Measurements from ENCODE around the gene PTPRK. TPM values are rescaled to one million over a fixed set of nuclear protein-coding genes. Genes with fewer than 3 reads are reported as not detected.

PTPRK gene
- total RNA-seq, 4 donors from 2014 or later, result 34.6 to 56.5 (median 47.0) TPM

DNA sequence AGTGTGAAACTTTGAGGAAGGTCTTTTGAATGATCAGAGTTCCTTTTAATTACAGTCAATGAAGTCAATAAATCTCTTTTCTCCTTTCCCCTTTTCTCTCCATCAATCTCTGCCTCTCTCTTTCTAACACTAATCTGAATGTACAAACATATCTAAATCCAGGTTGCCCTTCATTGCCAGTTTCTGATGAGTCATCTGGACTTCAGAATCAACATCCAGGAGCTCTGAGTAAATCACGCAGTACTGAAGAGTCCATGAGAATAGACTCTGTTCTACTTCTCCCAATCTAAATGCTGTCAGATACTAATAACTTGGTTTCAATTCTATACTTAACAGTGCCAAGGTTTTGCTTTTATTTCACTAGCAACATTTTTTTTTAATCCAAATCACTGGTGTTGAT is 380.9 kb downstream of the PTPRK start:
- Histone ChIP-seq H3K9me3 (no peaks in the 10 kb centered on the region), H3K36me3 (no peaks in the 10 kb centered on the region), H3K27me3 (no peaks in the 10 kb centered on the region), H3K27ac (no peak overlapping the region), H3K4me3 (replicated peaks in 1 of 3) (no peak overlapping the region), H3K4me1 (no peaks in the 10 kb centered on the region)
- intact Hi-C loops (cut with DNase I), result no loop called here
- TF ChIP-seq, protein P1, sequence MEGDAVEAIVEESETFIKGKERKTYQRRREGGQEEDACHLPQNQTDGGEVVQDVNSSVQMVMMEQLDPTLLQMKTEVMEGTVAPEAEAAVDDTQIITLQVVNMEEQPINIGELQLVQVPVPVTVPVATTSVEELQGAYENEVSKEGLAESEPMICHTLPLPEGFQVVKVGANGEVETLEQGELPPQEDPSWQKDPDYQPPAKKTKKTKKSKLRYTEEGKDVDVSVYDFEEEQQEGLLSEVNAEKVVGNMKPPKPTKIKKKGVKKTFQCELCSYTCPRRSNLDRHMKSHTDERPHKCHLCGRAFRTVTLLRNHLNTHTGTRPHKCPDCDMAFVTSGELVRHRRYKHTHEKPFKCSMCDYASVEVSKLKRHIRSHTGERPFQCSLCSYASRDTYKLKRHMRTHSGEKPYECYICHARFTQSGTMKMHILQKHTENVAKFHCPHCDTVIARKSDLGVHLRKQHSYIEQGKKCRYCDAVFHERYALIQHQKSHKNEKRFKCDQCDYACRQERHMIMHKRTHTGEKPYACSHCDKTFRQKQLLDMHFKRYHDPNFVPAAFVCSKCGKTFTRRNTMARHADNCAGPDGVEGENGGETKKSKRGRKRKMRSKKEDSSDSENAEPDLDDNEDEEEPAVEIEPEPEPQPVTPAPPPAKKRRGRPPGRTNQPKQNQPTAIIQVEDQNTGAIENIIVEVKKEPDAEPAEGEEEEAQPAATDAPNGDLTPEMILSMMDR (IDR thresholded peaks at IDR 0.05), result no peak
- no peak for TF ChIP-seq POLR2A (IDR thresholded peaks at IDR 0.05)
- 70 to 76% methylated on average over 1 of the region's 1 CpG for WGBS, 2 donors
- no peak for DNase-seq

DNA sequence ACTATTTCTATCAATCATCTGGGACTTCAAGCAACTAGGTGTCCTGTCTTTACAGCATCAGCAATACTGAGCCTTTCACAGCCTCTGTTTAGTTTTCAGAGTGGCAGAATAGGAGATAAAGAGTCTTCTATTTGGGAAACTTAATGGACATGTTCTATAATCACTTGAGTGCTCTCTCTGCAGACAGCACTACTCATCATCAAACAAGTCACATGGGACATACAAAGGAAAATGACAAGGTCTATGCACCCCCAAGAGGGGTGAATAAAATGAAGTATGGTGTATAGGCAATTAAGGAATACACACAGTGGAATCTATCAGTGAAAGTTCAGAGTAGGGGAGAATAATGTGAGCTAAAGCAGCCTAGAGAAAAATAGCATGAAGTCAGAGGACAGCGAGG is 381.7 kb downstream of the PTPRK start:
- H3K9me3 ChIP-seq, result no peaks in the 10 kb centered on the region
- H3K4me1 ChIP-seq, result no peaks in the 10 kb centered on the region
- no peak for TF ChIP-seq POLR2A (IDR thresholded peaks at IDR 0.05)
- TF ChIP-seq, protein P1 (IDR thresholded peaks at IDR 0.05), result no peak
- H3K4me3 ChIP-seq (replicated peaks in 1 of 3), result no peak overlapping the region
- 93 to 100% methylated on average over 1 of the region's 1 CpG for WGBS, 2 donors
- no peaks in the 10 kb centered on the region for H3K27me3 ChIP-seq
- intact Hi-C loops (cut with DNase I), result no loop called here
- no peak for DNase-seq
- no peaks in the 10 kb centered on the region for H3K36me3 ChIP-seq
- no peak overlapping the region for H3K27ac ChIP-seq

DNA sequence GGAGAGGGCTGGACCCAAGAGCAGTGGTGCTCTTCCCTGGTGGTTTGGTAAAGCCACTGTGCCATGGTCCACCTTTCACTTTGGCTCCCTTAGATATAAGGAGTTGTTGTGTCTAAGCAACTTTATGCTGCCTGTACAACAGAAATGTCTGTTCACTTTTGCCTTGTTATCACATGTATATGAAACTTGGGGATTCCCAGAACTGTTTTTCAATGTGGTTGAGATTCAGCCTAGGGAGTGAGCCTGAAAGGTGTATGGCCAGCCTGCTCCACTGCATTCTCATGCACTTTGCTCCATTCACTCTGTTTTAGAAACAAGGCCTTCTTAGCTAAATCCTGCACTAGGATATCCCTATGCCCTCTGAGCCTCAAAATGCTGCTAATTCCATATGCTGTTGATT is 385.1 kb downstream of the PTPRK start:
- Histone ChIP-seq H3K9me3 (no peaks in the 10 kb centered on the region), H3K4me1 (no peaks in the 10 kb centered on the region), H3K36me3 (no peaks in the 10 kb centered on the region), H3K27ac (no peak overlapping the region), H3K27me3 (no peaks in the 10 kb centered on the region), H3K4me3 (replicated peaks in 1 of 3) (no peak overlapping the region)
- intact Hi-C loops (cut with DNase I), result no loop called here
- TF ChIP-seq POLR2A (IDR thresholded peaks at IDR 0.05), result no peak
- TF ChIP-seq, protein P1 (IDR thresholded peaks at IDR 0.05), result no peak
- DNase-seq, result no peak

DNA sequence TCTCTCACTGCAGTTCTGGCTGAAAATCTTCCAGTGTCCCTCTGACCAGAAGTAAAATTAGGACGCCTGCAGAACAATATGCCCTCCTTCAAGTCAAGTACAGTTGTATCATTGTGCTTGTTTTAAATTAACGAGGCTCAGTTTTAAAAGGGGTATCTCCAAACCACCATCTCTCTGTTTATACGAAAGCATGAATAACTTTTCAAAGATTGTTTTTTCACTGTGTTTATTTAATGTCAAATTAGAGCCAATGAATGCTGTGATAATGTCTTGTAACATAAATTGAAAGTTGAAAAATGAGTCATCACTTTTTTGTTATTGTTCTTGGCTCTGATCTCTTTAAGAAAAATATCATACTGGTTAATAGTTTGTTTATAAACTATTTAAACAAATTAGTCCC is 388.8 kb downstream of the PTPRK start:
- WGBS, 2 donors, result 47 to 59% methylated on average over 3 of the region's 3 CpGs
- no peaks in the 10 kb centered on the region for H3K36me3 ChIP-seq
- DNase-seq, result no peak
- intact Hi-C loops (cut with DNase I), result no loop called here
- TF ChIP-seq, protein P1 (IDR thresholded peaks at IDR 0.05), result no peak
- TF ChIP-seq POLR2A (IDR thresholded peaks at IDR 0.05), result no peak
- H3K27me3 ChIP-seq, result no peaks in the 10 kb centered on the region
- H3K9me3 ChIP-seq, result no peaks in the 10 kb centered on the region
- H3K4me1 ChIP-seq, result no peaks in the 10 kb centered on the region
- no peak overlapping the region for H3K4me3 ChIP-seq (replicated peaks in 1 of 3)
- no peak overlapping the region for H3K27ac ChIP-seq

DNA sequence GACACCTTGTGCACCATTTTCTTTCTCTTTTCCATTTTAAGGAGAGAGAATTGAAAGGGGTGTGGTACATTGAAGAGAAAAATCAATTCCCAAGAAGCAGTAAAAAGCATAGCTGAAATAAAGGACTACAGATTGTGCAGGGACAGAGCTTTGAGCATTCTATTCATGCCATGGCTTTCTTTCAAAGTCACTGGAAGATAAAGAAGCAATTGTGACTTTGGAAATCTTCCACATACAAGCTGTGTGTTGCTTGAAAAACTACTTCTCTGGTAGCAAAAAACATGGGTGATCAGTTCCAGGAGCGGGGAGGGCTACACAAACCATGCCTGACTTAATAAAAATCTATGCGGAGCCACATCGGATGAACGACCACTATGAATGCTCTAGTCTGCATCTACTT is 389.4 kb downstream of the PTPRK start:
- Histone ChIP-seq H3K36me3 (no peaks in the 10 kb centered on the region), H3K4me3 (replicated peaks in 1 of 3) (no peak overlapping the region), H3K27me3 (no peaks in the 10 kb centered on the region), H3K9me3 (no peaks in the 10 kb centered on the region), H3K27ac (no peak overlapping the region), H3K4me1 (no peaks in the 10 kb centered on the region)
- no peak for DNase-seq
- intact Hi-C loops (cut with DNase I), result no loop called here
- no peak for TF ChIP-seq POLR2A (IDR thresholded peaks at IDR 0.05)
- TF ChIP-seq, protein P1 (IDR thresholded peaks at IDR 0.05), result no peak
- 85 to 87% methylated on average over 4 of the region's 4 CpGs for whole genome bisulfite sequencing, 2 donors

All from thyroid gland (tissue), 4 donors.